Stimulated activated CD4-positive, alpha-beta T cell treated with anti-CD3 and anti-CD28 coated beads, Interleukin-1b, Interleukin-23, amount 100 ng/mL, for 1 hour (primary cell): ENCODE results near the gene UFSP1.
A peak's percentile ranks its signal among the peaks of the same experiment; 100 is the strongest.
"Not testable (repeated sequence)": the region's sequence is repeated elsewhere in the genome, so short reads cannot be mapped to it uniquely, and the experiment has no call there.

Source experiments
- DNase-seq, 2 donors: peaks; one replicate each; pipeline ENCODE4 v3.0.0-alpha.2; 2020; ENCODE audit warnings: low read depth in 2 of 2

The UFSP1 gene

GRCh38 chr7:100888988-100889750, at the start of gene UFSP1:
Gene UFSP1, minus strand, starts transcription at chr7:100889715. Its CDS starts 444 bp downstream, at chr7:100889271.
- no peak for DNase-seq

- not testable (repeated sequence) for DNase-seq
Observed at GRCh38 chr7:100936167-100936566, 46.7 kb upstream of the UFSP1 start.

- DNase-seq = not testable (repeated sequence)
Observed at GRCh38 chr7:100935381-100935780, 45.9 kb upstream of the UFSP1 start.

- no peak for DNase-seq
Observed at GRCh38 chr7:100933734-100934133, 44.2 kb upstream of the UFSP1 start.

- DNase-seq = no peak
Observed at GRCh38 chr7:100929808-100930174, 40.3 kb upstream of the UFSP1 start.

- DNase-seq = not testable (repeated sequence)
Observed at GRCh38 chr7:100923616-100924015, 34.1 kb upstream of the UFSP1 start.

- no peak for DNase-seq
Observed at GRCh38 chr7:100921039-100921438, 31.5 kb upstream of the UFSP1 start.

- not testable (repeated sequence) for DNase-seq
Observed at GRCh38 chr7:100919779-100920437, 30.4 kb upstream of the UFSP1 start.

- DNase-seq = not testable (repeated sequence)
Observed at GRCh38 chr7:100919335-100919734, 29.8 kb upstream of the UFSP1 start.

- no peak for DNase-seq
Observed at GRCh38 chr7:100914879-100915447, 25.4 kb upstream of the UFSP1 start.

- no peak for DNase-seq
Observed at GRCh38 chr7:100914208-100914878, 24.8 kb upstream of the UFSP1 start.

GRCh38 chr7:100911484-100911883, 22.0 kb upstream of the UFSP1 start:
- no peak for DNase-seq

- DNase-seq = not testable (repeated sequence)
Observed at GRCh38 chr7:100910443-100910842, 20.9 kb upstream of the UFSP1 start.

- no peak for DNase-seq
Observed at GRCh38 chr7:100908512-100908911, 19.0 kb upstream of the UFSP1 start.

- DNase-seq = no peak
Observed at GRCh38 chr7:100902638-100903037, 13.1 kb upstream of the UFSP1 start.

GRCh38 chr7:100901921-100902332, 12.4 kb upstream of the UFSP1 start:
- no peak for DNase-seq

GRCh38 chr7:100900978-100901377, 11.5 kb upstream of the UFSP1 start:
- no peak for DNase-seq

GRCh38 chr7:100899432-100899831, 9.9 kb upstream of the UFSP1 start:
- DNase-seq = no peak

- no peak for DNase-seq
Observed at GRCh38 chr7:100897772-100898454, 8.4 kb upstream of the UFSP1 start.

- peak in 1 of 2 donors; percentile 59 for DNase-seq
Observed at GRCh38 chr7:100896732-100897608, 7.5 kb upstream of the UFSP1 start.
